Tibial nerve (tissue), 4 donors: Measurements from ENCODE around the gene SKP1. TPM values are rescaled to one million over a fixed set of nuclear protein-coding genes. Genes with fewer than 3 reads are reported as not detected.

Source experiments
- DNase-seq, 2 donors: peaks; one replicate each; pipeline ENCODE4 v3.0.0-alpha.2; 2019; ENCODE audit warnings: low spot score in 2 of 2
- H3K27ac ChIP-seq, 4 donors: fragments of 200-600 bp; sonication (generic) in 3 of 4; one replicate each; pipeline ENCODE4 v1.5.1; 2017 to 2019; ENCODE audit warnings: mild to moderate bottlenecking in 1 of 4
- H3K27me3 ChIP-seq, 2 donors: fragments of 200-600 bp; sonication (generic) in 1 of 2; one replicate each; pipeline versions ENCODE4 v1.5.1 to v1.6.0; 2017 to 2019
- H3K36me3 ChIP-seq, 3 donors: fragments of 200-600 bp; sonication (generic); one replicate each; pipeline ENCODE4 v1.5.1; 2018 to 2019
- H3K4me1 ChIP-seq, 4 donors: fragments of 200-600 bp; sonication (generic) in 3 of 4; one replicate each; pipeline ENCODE4 v1.5.1; 2017 to 2019
- H3K4me3 ChIP-seq, 4 donors: fragments of 200-600 bp; sonication (generic) in 3 of 4; one replicate each; pipeline ENCODE4 v1.5.1; 2017 to 2019; ENCODE audit warnings: mild to moderate bottlenecking in 1 of 4, moderate library complexity in 1 of 4
- H3K9me3 ChIP-seq, 4 donors: fragments of 200-600 bp; sonication (generic) in 3 of 4; one replicate each; pipeline ENCODE4 v1.5.1; 2017 to 2019
- CTCF ChIP-seq, 5 experiments: fragments of 200-600 bp in 3 of 5; fragments of 450-650 bp in 2 of 5; sonication (generic) in 3 of 5; IDR thresholded peaks; one replicate each; pipeline ENCODE4 v1.5.1; 2016 to 2019; ENCODE audit warnings: antibody characterized with exemption in 5 of 5, mild to moderate bottlenecking in 3 of 5, moderate library complexity in 2 of 5
- EP300 ChIP-seq, 2 donors: sonication (generic); formaldehyde crosslinking; IDR thresholded peaks; one replicate each; pipeline ENCODE4 v1.6.1; 2017; ENCODE audit warnings: antibody characterized with exemption in 2 of 2, mild to moderate bottlenecking in 1 of 2
- POLR2A ChIP-seq, 2 donors: fragments of 450-650 bp; IDR thresholded peaks; one replicate each; pipeline ENCODE4 v1.6.1; 2017; ENCODE audit warnings: antibody characterized with exemption in 2 of 2, mild to moderate bottlenecking in 2 of 2, moderate library complexity in 2 of 2
- WGBS, 2 donors: methylation state at CpG; one replicate each; pipeline ENCODE4 v1.1.5; 2018; 5-methylcytosine and 5-hydroxymethylcytosine counted together
- total RNA-seq, 4 donors: library from RNA; depleted of rRNA; stranded (reverse); fragments of >200 nt; gene quantifications; one replicate each; pipeline ENCODE4 v1.1.0, GENCODE V29; 2016

The SKP1 gene
- total RNA-seq, 4 donors from 2014 or later: 173 to 311 (median 209) TPM

- 66 to 75% methylated on average over 8 to 10 of the region's 10 CpGs for WGBS, 2 donors
- Histone ChIP-seq H3K4me1 (peaks cover 0 to 26% (median 10%) of the 10 kb centered on the region in 4 donors), H3K27me3 (peaks cover 0 to 5% of the 10 kb centered on the region in 2 donors), H3K27ac (no peak overlapping the region), H3K4me3 (no peak overlapping the region), H3K36me3 (no peaks in the 10 kb centered on the region), H3K9me3 (no peaks in the 10 kb centered on the region)
- no peak for DNase-seq
- TF ChIP-seq POLR2A (IDR thresholded peaks at IDR 0.05) (no peak), CTCF (IDR thresholded peaks at IDR 0.05) (no peak), EP300 (IDR thresholded peaks at IDR 0.05) (no peak)
These were observed 66.4 kb downstream of the SKP1 start for GRCh38 chr5:134110382-134110781.

- Histone ChIP-seq H3K27ac (no peak overlapping the region), H3K4me1 (peaks cover 0 to 7% (median under 1%) of the 10 kb centered on the region in 4 donors), H3K27me3 (peaks cover 0 to 1% of the 10 kb centered on the region in 2 donors), H3K9me3 (no peaks in the 10 kb centered on the region), H3K36me3 (no peaks in the 10 kb centered on the region), H3K4me3 (no peak overlapping the region)
- DNase-seq: no peak
- TF ChIP-seq CTCF (IDR thresholded peaks at IDR 0.05) (no peak), POLR2A (IDR thresholded peaks at IDR 0.05) (no peak), EP300 (IDR thresholded peaks at IDR 0.05) (no peak)
- 93 to 96% methylated on average over 3 of the region's 3 CpGs for WGBS, 2 donors
These were observed 69.0 kb downstream of the SKP1 start for GRCh38 chr5:134107779-134108178.

- Histone ChIP-seq H3K4me3 (no peak overlapping the region), H3K4me1 (peaks cover 0 to 4% (median 0%) of the 10 kb centered on the region in 4 donors), H3K36me3 (no peaks in the 10 kb centered on the region), H3K27me3 (no peaks in the 10 kb centered on the region), H3K27ac (no peak overlapping the region), H3K9me3 (no peaks in the 10 kb centered on the region)
- TF ChIP-seq POLR2A (IDR thresholded peaks at IDR 0.05) (no peak), EP300 (IDR thresholded peaks at IDR 0.05) (no peak), CTCF (IDR thresholded peaks at IDR 0.05) (no peak)
- DNase-seq: no peak
- WGBS, 2 donors: 81 to 85% methylated on average over 7 to 9 of the region's 10 CpGs
These were observed 69.6 kb downstream of the SKP1 start for GRCh38 chr5:134106991-134107701.

GRCh38 chr5:134103998-134104654 lies 72.6 kb downstream of the SKP1 start:
- WGBS, 2 donors: 86 to 90% methylated on average over 8 to 10 of the region's 11 CpGs
- Histone ChIP-seq H3K27ac (no peak overlapping the region), H3K36me3 (no peaks in the 10 kb centered on the region), H3K4me1 (peaks cover 0 to 27% (median 21%) of the 10 kb centered on the region in 4 donors), H3K9me3 (no peaks in the 10 kb centered on the region), H3K27me3 (no peaks in the 10 kb centered on the region), H3K4me3 (no peak overlapping the region)
- DNase-seq: no peak
- TF ChIP-seq EP300 (IDR thresholded peaks at IDR 0.05) (no peak), POLR2A (IDR thresholded peaks at IDR 0.05) (no peak), CTCF (IDR thresholded peaks at IDR 0.05) (no peak)

- Histone ChIP-seq H3K9me3 (no peaks in the 10 kb centered on the region), H3K27me3 (no peaks in the 10 kb centered on the region), H3K27ac (no peak overlapping the region), H3K4me1 (peaks cover 0 to 28% (median 22%) of the 10 kb centered on the region in 4 donors), H3K36me3 (no peaks in the 10 kb centered on the region), H3K4me3 (no peak overlapping the region)
- DNase-seq: no peak
- TF ChIP-seq CTCF (IDR thresholded peaks at IDR 0.05): no peak
- TF ChIP-seq EP300 (IDR thresholded peaks at IDR 0.05): no peak
- no peak for TF ChIP-seq POLR2A (IDR thresholded peaks at IDR 0.05)
- 86% methylated on average over 9 of the region's 9 CpGs for WGBS, 2 donors
These were observed 73.4 kb downstream of the SKP1 start for GRCh38 chr5:134103397-134103796.
